ENCODE measurements around the gene AWAT1. TPM values are rescaled to one million over a fixed set of nuclear protein-coding genes. Genes with fewer than 3 reads are reported as not detected.
A peak's percentile ranks its signal among the peaks of the same experiment; 100 is the strongest.

AWAT1 gene
- total RNA-seq, result not detected in 2 replicates
- polyA plus RNA-seq, result not detected in 2 replicates

DNA sequence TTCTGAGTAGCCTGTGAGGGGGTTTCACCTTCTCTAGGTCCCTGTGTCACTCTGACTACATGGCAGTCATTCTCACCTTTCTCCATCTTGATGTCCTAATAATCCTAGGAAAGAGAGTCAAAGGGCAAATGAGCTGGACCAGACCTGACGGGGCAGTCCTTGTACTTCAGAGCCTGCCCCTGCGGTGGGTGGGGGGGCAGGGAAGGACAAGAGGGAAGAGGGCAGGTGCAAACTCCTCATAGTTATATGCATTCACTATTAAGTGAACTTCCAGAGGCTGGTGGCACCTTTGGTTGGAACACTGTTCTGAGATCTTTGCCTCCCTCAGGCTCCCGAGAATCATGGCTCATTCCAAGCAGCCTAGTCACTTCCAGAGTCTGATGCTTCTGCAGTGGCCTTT, at the start of gene AWAT1:
TSS of gene AWAT1 (plus strand) at position 301 of the 400 bp plus-strand sequence. CDS start at position 342, 41 bp downstream.
- TF ChIP-seq, protein P1, sequence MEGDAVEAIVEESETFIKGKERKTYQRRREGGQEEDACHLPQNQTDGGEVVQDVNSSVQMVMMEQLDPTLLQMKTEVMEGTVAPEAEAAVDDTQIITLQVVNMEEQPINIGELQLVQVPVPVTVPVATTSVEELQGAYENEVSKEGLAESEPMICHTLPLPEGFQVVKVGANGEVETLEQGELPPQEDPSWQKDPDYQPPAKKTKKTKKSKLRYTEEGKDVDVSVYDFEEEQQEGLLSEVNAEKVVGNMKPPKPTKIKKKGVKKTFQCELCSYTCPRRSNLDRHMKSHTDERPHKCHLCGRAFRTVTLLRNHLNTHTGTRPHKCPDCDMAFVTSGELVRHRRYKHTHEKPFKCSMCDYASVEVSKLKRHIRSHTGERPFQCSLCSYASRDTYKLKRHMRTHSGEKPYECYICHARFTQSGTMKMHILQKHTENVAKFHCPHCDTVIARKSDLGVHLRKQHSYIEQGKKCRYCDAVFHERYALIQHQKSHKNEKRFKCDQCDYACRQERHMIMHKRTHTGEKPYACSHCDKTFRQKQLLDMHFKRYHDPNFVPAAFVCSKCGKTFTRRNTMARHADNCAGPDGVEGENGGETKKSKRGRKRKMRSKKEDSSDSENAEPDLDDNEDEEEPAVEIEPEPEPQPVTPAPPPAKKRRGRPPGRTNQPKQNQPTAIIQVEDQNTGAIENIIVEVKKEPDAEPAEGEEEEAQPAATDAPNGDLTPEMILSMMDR (IDR thresholded peaks at IDR 0.05; ENCODE audit: poor library complexity), result no peak
- no peak for TF ChIP-seq EZH2phosphoT487 (IDR thresholded peaks at IDR 0.05; ENCODE audit: low read depth, severe bottlenecking, unreplicated experiment)
- TF ChIP-seq EZH2 (IDR thresholded peaks at IDR 0.05; ENCODE audit: borderline replicate concordance), result no peak
- no peak for DNase-seq (ENCODE audit: low spot score)

DNA sequence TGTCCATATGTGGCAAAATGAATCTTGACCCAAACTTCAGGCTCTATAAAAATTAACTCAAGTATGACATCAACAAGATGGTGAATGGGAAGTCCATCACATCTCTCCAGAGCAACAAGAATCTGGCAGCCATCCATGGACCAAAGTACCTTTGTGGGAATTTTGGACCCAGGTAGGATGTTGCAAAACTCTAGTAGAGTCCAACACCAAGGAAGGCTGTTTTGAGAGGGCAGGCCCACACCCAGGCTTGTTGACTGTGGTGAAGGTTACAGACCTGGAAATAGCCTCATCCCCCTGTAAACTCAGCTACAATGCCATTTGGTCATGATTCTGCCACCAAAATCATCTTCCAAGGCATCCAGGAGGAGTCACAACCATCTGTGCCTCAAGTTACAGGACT, 44.2 kb upstream of the AWAT1 start:
- TF ChIP-seq, protein P1 (IDR thresholded peaks at IDR 0.05; ENCODE audit: poor library complexity), result no peak
- no peak for TF ChIP-seq EZH2 (IDR thresholded peaks at IDR 0.05; ENCODE audit: borderline replicate concordance)
- no peak for TF ChIP-seq EZH2phosphoT487 (IDR thresholded peaks at IDR 0.05; ENCODE audit: low read depth, severe bottlenecking, unreplicated experiment)
- no peak for DNase-seq (ENCODE audit: low spot score)
- no peak overlapping the region for H3K4me2 ChIP-seq

More for the DNA sequence above, at the start of gene AWAT1:
- Histone ChIP-seq H3K36me3 (replicated peaks; ENCODE audit: insufficient read depth, low read depth) (no peaks in the 10 kb centered on the region), H3K4me1 (ENCODE audit: insufficient read depth) (no peaks in the 10 kb centered on the region), H3K27ac (no peak within 1 kb of the TSS), H3K79me2 (no peaks in the 10 kb centered on the region), H3K4me2 (no peak within 1 kb of the TSS), H3K4me3 (no peak within 1 kb of the TSS), H4K20me1 (ENCODE audit: insufficient read depth, poor library complexity, severe bottlenecking) (no peaks in the 10 kb centered on the region), H2AFZ (no peak within 1 kb of the TSS), H3K9me3 (ENCODE audit: low read depth) (no peaks in the 10 kb centered on the region), H3K27me3 (no peaks in the 10 kb centered on the region), H3K9me2 (replicated peaks; ENCODE audit: insufficient read depth) (no peaks in the 10 kb centered on the region)
- whole genome bisulfite sequencing (ENCODE audit: low lambda C conversion rate, missing lambda C conversion rate), result 58% methylated on average over 3 of the region's 3 CpGs

DNA sequence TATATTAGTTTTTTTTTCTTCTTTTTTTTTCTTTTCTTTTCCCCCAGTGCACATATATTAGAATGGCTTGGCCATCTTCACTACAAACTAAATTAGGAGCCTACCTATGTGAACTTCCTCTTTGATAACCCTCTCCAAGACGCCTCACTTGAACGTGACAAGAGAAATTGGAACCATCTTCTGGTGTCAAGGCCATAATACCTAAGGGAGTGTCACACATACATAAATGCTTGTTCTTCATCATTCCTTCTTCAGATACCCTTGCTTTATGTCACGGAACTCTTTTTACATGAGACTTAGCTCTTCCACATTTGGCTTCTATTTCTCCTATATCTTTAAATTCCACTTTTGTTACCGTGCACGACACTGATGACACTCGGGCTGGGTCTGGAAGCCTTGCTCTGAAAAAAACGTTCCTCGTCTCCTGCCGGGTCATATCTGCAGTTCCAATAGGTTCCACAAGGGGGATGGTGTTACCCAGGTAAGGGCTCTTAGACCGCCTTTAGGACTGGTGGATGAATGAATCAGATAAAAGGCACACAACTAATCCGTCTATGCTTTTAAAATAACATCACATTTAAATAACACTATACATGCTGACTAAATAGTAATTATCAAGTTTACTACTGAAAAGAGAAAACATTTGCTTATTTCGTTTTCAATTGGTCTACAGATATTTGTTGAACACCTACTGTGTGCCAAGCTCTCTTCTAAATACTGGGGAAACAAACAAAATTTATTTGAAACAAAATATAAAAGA, 37.3 kb upstream of the AWAT1 start:
- no peaks in the 10 kb centered on the region for H3K9me2 ChIP-seq (replicated peaks; ENCODE audit: insufficient read depth)
- no peaks in the 10 kb centered on the region for H3K79me2 ChIP-seq
- H3K4me2 ChIP-seq, result no peak overlapping the region
- TF ChIP-seq, protein P1 (IDR thresholded peaks at IDR 0.05; ENCODE audit: poor library complexity), result peak; percentile 54
- TF ChIP-seq EZH2phosphoT487 (IDR thresholded peaks at IDR 0.05; ENCODE audit: low read depth, severe bottlenecking, unreplicated experiment), result no peak
- no peak overlapping the region for H3K4me3 ChIP-seq
- H3K9me3 ChIP-seq (ENCODE audit: low read depth), result no peaks in the 10 kb centered on the region
- WGBS (ENCODE audit: low lambda C conversion rate, missing lambda C conversion rate), result 29% methylated on average over 12 of the region's 12 CpGs
- DNase-seq (ENCODE audit: low spot score), result peak; percentile 75
- no peaks in the 10 kb centered on the region for H4K20me1 ChIP-seq (ENCODE audit: insufficient read depth, poor library complexity, severe bottlenecking)
- H3K36me3 ChIP-seq (replicated peaks; ENCODE audit: insufficient read depth, low read depth), result no peaks in the 10 kb centered on the region
- H3K27me3 ChIP-seq, result no peaks in the 10 kb centered on the region
- no peak overlapping the region for H2AFZ ChIP-seq
- H3K27ac ChIP-seq, result no peak overlapping the region
- H3K4me1 ChIP-seq (ENCODE audit: insufficient read depth), result no peaks in the 10 kb centered on the region

More for the DNA sequence above, 44.2 kb upstream of the AWAT1 start:
- Histone ChIP-seq H3K79me2 (no peaks in the 10 kb centered on the region), H2AFZ (no peak overlapping the region), H3K27ac (no peak overlapping the region), H3K4me3 (no peak overlapping the region), H3K9me2 (replicated peaks; ENCODE audit: insufficient read depth) (no peaks in the 10 kb centered on the region), H3K9me3 (ENCODE audit: low read depth) (no peaks in the 10 kb centered on the region), H4K20me1 (ENCODE audit: insufficient read depth, poor library complexity, severe bottlenecking) (no peaks in the 10 kb centered on the region), H3K36me3 (replicated peaks; ENCODE audit: insufficient read depth, low read depth) (no peaks in the 10 kb centered on the region), H3K4me1 (ENCODE audit: insufficient read depth) (no peaks in the 10 kb centered on the region), H3K27me3 (no peaks in the 10 kb centered on the region)
